ENCODE results near the gene HS3ST4.

- TF ChIP-seq, protein P1, sequence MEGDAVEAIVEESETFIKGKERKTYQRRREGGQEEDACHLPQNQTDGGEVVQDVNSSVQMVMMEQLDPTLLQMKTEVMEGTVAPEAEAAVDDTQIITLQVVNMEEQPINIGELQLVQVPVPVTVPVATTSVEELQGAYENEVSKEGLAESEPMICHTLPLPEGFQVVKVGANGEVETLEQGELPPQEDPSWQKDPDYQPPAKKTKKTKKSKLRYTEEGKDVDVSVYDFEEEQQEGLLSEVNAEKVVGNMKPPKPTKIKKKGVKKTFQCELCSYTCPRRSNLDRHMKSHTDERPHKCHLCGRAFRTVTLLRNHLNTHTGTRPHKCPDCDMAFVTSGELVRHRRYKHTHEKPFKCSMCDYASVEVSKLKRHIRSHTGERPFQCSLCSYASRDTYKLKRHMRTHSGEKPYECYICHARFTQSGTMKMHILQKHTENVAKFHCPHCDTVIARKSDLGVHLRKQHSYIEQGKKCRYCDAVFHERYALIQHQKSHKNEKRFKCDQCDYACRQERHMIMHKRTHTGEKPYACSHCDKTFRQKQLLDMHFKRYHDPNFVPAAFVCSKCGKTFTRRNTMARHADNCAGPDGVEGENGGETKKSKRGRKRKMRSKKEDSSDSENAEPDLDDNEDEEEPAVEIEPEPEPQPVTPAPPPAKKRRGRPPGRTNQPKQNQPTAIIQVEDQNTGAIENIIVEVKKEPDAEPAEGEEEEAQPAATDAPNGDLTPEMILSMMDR (IDR thresholded peaks at IDR 0.05), result no peak
- no peak for TF ChIP-seq POLR2A (IDR thresholded peaks at IDR 0.05)
Observed at GRCh38 chr16:25925421-25925820, 233.7 kb downstream of the HS3ST4 start.
